A673 (cell line): ENCODE data around the gene PLOD3. TPM values are rescaled to one million over a fixed set of nuclear protein-coding genes. Genes with fewer than 3 reads are reported as not detected.

Experiments used
- BruUV-seq: library from RNA; stranded (reverse); fragments of 400-500 nt; replicated peaks from 2 replicates; lab custom pipeline; 2021; lab: Mats Ljungman, UMichigan
- CTCF ChIA-PET: fragments of 300-600 bp; sonication (Branson Sonifier 250); formaldehyde crosslinking; loops from one replicate; lab custom pipeline; 2022; ENCODE audit warnings: antibody characterized with exemption; lab: Charles Lee
- POLR2A ChIA-PET: fragments of 300-600 bp; sonication (Branson Sonifier 250); formaldehyde crosslinking; loops from one replicate; lab custom pipeline; 2022; ENCODE audit warnings: antibody characterized with exemption; ENCODE audit not compliant: low non-redundant PET; lab: Charles Lee
- DNase-seq: peaks from one replicate; pipeline ENCODE4 v3.0.0-alpha.2; 2015; ENCODE audit warnings: low spot score
- H3K27ac ChIP-seq: fragments of 200-600 bp; sonication (generic); 2 replicates; pipeline ENCODE4 v1.5.1; 2016; ENCODE audit warnings: mixed run types, low read depth, mild to moderate bottlenecking, mixed read lengths, antibody characterized with exemption, low read length; ENCODE audit not compliant: poor library complexity, severe bottlenecking
- H3K27me3 ChIP-seq: fragments of 200-600 bp; sonication (generic); replicated peaks from 2 replicates; pipeline ENCODE4 v1.6.1; 2017; ENCODE audit warnings: mixed run types, low read depth, mild to moderate bottlenecking, mixed read lengths, antibody characterized with exemption, low read length; ENCODE audit not compliant: insufficient read depth, poor library complexity
- H3K36me3 ChIP-seq: fragments of 200-600 bp; sonication (generic); 2 replicates; pipeline ENCODE4 v1.6.1; 2016; ENCODE audit warnings: mixed run types, mild to moderate bottlenecking, mixed read lengths, antibody characterized with exemption, low read length; ENCODE audit not compliant: insufficient read depth, poor library complexity, severe bottlenecking
- H3K4me1 ChIP-seq: fragments of 200-600 bp; sonication (generic); 2 replicates; pipeline ENCODE4 v1.6.1; 2017; ENCODE audit warnings: mixed run types, mild to moderate bottlenecking, mixed read lengths, antibody characterized with exemption, low read length; ENCODE audit not compliant: insufficient read depth, poor library complexity, severe bottlenecking
- H3K4me3 ChIP-seq: fragments of 200-600 bp; sonication (generic); 2 replicates; pipeline ENCODE4 v1.5.1; 2016; ENCODE audit warnings: low read depth, mixed run types, mild to moderate bottlenecking, mixed read lengths, low read length; ENCODE audit not compliant: poor library complexity, severe bottlenecking
- H3K9me3 ChIP-seq: fragments of 200-600 bp; sonication (generic); 2 replicates; pipeline ENCODE4 v1.6.1; 2016; ENCODE audit warnings: mixed run types, low read depth, mild to moderate bottlenecking, mixed read lengths, antibody characterized with exemption, low read length; ENCODE audit not compliant: poor library complexity, severe bottlenecking
- CTCF ChIP-seq: fragments of 300-800, 200-600 bp; sonication (generic); conservative IDR thresholded peaks from 2 replicates; pipeline ENCODE4 v1.5.1; 2017; ENCODE audit warnings: low read depth, mild to moderate bottlenecking, antibody characterized with exemption, low read length, moderate library complexity, mixed read lengths
- EZH2 ChIP-seq: fragments of 200-600 bp; sonication (generic); IDR thresholded peaks from 2 replicates; pipeline ENCODE4 v1.6.1; 2017; ENCODE audit warnings: borderline replicate concordance, low read depth, mild to moderate bottlenecking, mixed read lengths, antibody characterized with exemption, low read length; ENCODE audit not compliant: poor library complexity, severe bottlenecking
- intact Hi-C: fragments of 100-400 bp; cut with micrococcal nuclease; formaldehyde crosslinking; loops from one replicate; pipeline ENCODE4 v1.10.0; 2022; ENCODE audit not compliant: unreplicated experiment
- total RNA-seq: library from RNA; stranded (reverse); gene quantifications from 2 replicates; pipeline ENCODE4 v1.2.3, GENCODE V29; 2021

Gene PLOD3
- total RNA-seq, 1 experiment from 2014 or later = 84.1 TPM

GRCh38 chr7:101172854-101173751, 44.3 kb downstream of the PLOD3 start:
- H3K9me3 ChIP-seq = no peaks in the 10 kb centered on the region
- H3K27me3 ChIP-seq = peaks cover 59% of the 10 kb centered on the region
- peak overlapping the region; percentile 36 for H3K4me3 ChIP-seq
- no TSS peak for BruUV-seq
- no peak for TF ChIP-seq CTCF
- TF ChIP-seq EZH2 = no peak
- ChIA-PET POLR2A (no interaction called here), CTCF (interaction anchor here (0.9 to 1.1 kb wide), 2 partner anchors 19 to 29 kb away, joined by 5 to 10 read pairs; no protein-coding TSS in a partner anchor)
- H3K27ac ChIP-seq = no peak overlapping the region
- intact Hi-C loops = loop anchor here (10.0 kb wide), 1 partner anchor 78 kb away; no protein-coding TSS in a partner anchor
- DNase-seq = peak; percentile 83
- H3K4me1 ChIP-seq = peaks cover 39% of the 10 kb centered on the region
- H3K36me3 ChIP-seq = no peaks in the 10 kb centered on the region

- TF ChIP-seq EZH2 (peak; percentile 70), CTCF (no peak)
- intact Hi-C loops = loop anchor here (10.0 kb wide), 1 partner anchor 77 kb away; no protein-coding TSS in a partner anchor
- CTCF ChIA-PET = no interaction called here
- H3K4me3 ChIP-seq = peak overlapping the region; percentile 36
- POLR2A ChIA-PET = no interaction called here
- H3K36me3 ChIP-seq = no peaks in the 10 kb centered on the region
- H3K27ac ChIP-seq = no peak overlapping the region
- no TSS peak for BruUV-seq
- H3K9me3 ChIP-seq = no peaks in the 10 kb centered on the region
- peaks cover 42% of the 10 kb centered on the region for H3K4me1 ChIP-seq
- DNase-seq = no peak
- H3K27me3 ChIP-seq = peaks cover 58% of the 10 kb centered on the region
Observed at GRCh38 chr7:101172005-101172853, 45.2 kb downstream of the PLOD3 start.

- CTCF ChIA-PET = interaction anchor here (0.6 to 1.2 kb wide), 2 partner anchors 27 to 77 kb away, joined by 7 read pairs; no protein-coding TSS in a partner anchor
- intact Hi-C loops = loop anchor here (10.0 kb wide), 1 partner anchor 77 kb away; no protein-coding TSS in a partner anchor
- BruUV-seq = no TSS peak
- POLR2A ChIA-PET = no interaction called here
- DNase-seq = peak; percentile 45
- Histone ChIP-seq H3K27me3 (peaks cover 61% of the 10 kb centered on the region), H3K4me3 (no peak overlapping the region), H3K9me3 (no peaks in the 10 kb centered on the region), H3K4me1 (peaks cover 49% of the 10 kb centered on the region), H3K36me3 (no peaks in the 10 kb centered on the region), H3K27ac (no peak overlapping the region)
- TF ChIP-seq CTCF (peak; percentile 41; the same call in 1 of the 2 replicates), EZH2 (no peak)
Observed at GRCh38 chr7:101171442-101171837, 45.9 kb downstream of the PLOD3 start.
